HFF-Myc (cell line): Measurements from ENCODE around the gene GPR26.

ENCODE experiments used
- DNase-seq: peaks from one replicate; pipeline ENCODE4 v3.0.0-alpha.2; 2011; ENCODE audit warnings: low read depth; ENCODE audit errors: extremely low read depth
- H3K4me3 ChIP-seq: replicated peaks from 2 replicates; pipeline ENCODE4 v1.5.1; 2011; ENCODE audit warnings: low read depth, mild to moderate bottlenecking, control low read depth, low read length
- TF ChIP-seq, protein P1 (sequence below): IDR thresholded peaks from 2 replicates; pipeline ENCODE4 v1.5.1; 2012; ENCODE audit warnings: mild to moderate bottlenecking, low read depth, low read length, control low read depth; ENCODE audit errors: missing control alignments

GPR26 gene, protein sequence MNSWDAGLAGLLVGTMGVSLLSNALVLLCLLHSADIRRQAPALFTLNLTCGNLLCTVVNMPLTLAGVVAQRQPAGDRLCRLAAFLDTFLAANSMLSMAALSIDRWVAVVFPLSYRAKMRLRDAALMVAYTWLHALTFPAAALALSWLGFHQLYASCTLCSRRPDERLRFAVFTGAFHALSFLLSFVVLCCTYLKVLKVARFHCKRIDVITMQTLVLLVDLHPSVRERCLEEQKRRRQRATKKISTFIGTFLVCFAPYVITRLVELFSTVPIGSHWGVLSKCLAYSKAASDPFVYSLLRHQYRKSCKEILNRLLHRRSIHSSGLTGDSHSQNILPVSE

DNA sequence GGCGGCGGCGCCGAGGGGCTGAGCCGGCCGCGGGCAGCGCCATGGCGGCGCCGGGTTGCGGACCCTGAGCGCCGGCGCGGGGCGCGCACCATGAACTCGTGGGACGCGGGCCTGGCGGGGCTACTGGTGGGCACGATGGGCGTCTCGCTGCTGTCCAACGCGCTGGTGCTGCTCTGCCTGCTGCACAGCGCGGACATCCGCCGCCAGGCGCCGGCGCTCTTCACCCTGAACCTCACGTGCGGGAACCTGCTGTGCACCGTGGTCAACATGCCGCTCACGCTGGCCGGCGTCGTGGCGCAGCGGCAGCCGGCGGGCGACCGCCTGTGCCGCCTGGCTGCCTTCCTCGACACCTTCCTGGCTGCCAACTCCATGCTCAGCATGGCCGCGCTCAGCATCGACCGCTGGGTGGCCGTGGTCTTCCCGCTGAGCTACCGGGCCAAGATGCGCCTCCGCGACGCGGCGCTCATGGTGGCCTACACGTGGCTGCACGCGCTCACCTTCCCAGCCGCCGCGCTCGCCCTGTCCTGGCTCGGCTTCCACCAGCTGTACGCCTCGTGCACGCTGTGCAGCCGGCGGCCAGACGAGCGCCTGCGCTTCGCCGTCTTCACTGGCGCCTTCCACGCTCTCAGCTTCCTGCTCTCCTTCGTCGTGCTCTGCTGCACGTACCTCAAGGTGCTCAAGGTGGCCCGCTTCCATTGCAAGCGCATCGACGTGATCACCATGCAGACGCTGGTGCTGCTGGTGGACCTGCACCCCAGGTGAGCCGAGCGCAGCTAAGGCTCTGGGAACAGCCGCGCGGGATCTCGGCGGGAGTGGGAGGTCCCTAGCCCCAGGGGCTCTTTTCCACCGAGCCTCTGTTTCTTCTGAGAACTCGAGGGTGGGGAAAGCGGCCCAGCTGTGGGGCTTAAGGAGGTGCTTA, at the start of gene GPR26:
Gene GPR26, plus strand, starts transcription at position 38 of the 919 bp plus-strand sequence. Its CDS starts 53 bp downstream, at position 91.
- H3K4me3 ChIP-seq: no peak within 1 kb of the TSS
- DNase-seq: no peak

DNA sequence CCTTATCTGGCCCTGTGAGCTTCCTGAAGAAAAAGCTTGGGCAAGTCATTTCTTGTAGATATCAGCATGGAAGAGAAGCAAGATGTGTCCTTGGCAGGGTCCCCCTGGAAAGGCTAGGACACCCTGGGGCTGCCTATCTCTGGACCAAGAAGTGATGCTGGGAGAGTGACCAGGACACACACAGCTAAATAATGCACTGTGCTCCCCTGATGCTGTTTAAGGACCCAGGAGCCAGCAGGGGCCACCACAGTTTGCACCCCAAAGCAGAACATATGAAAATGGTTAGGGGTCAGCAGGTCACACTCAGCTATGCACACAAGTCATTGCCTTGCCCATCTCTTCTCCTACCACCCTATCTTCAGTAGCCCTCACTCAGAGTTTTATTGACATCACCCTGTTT, 47.9 kb upstream of the GPR26 start:
- no peak for DNase-seq
- no peak overlapping the region for H3K4me3 ChIP-seq
- TF ChIP-seq, protein P1, sequence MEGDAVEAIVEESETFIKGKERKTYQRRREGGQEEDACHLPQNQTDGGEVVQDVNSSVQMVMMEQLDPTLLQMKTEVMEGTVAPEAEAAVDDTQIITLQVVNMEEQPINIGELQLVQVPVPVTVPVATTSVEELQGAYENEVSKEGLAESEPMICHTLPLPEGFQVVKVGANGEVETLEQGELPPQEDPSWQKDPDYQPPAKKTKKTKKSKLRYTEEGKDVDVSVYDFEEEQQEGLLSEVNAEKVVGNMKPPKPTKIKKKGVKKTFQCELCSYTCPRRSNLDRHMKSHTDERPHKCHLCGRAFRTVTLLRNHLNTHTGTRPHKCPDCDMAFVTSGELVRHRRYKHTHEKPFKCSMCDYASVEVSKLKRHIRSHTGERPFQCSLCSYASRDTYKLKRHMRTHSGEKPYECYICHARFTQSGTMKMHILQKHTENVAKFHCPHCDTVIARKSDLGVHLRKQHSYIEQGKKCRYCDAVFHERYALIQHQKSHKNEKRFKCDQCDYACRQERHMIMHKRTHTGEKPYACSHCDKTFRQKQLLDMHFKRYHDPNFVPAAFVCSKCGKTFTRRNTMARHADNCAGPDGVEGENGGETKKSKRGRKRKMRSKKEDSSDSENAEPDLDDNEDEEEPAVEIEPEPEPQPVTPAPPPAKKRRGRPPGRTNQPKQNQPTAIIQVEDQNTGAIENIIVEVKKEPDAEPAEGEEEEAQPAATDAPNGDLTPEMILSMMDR: no peak

More for the DNA sequence above, at the start of gene GPR26:
- TF ChIP-seq, protein P1: no peak

DNA sequence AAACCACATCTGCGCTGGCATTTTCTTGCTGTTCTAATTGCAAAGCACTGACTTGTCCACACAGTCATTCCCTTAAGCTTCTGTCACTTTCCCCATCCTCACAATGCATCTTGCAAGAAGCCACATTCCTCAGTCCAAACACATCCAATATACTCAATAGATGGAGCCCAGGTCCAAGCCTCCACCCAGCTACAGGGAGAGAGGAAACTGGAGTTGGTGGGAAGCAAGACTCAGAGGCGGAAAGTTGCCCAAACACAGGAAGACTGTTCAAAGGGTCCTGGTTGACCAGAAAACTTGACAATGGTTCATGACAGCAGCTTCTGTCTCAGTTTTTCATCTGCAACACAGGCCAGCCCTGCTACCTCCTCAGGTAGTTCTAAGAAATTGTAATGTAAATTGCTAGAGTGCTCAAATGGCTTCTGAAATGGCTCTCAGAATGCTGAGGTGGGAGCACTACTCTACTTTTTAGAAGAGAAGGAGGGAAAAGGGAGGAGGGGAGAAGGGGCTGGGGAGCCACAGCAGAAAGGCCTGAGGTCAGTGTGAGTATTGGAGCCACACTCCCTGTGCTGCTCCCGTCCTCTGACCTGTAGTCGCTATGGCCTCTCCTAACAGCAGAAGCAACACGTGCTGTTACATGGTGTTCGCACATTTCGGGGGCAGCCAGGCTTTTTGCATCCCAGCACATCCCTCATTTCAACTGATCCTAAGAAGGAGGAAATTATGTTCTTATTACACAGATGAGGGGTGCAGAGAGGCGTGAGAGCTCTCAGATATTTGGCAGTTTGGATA, 46.9 kb upstream of the GPR26 start:
- no peak overlapping the region for H3K4me3 ChIP-seq
- TF ChIP-seq, protein P1: no peak
- no peak for DNase-seq

DNA sequence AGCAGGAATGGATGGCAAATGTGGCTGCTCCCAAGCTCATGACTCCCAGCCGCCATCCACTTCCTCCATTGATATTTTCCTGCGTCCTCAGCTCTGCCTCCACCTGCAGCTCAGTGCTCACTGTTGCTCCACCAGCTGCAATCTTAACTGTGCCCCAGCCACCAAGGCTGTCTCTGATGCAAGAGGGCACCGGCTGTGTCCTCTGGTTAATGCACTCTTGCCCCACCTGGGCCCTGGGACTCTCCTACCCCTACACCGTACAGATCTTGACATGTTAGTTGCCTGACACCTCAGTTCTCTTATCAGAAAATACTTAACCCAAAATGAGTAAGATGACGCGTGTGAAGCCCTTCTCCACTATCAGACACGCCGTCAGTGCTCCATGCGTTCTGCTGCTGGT, 45.5 kb upstream of the GPR26 start:
- no peak overlapping the region for H3K4me3 ChIP-seq
- TF ChIP-seq, protein P1: no peak
- DNase-seq: no peak

DNA sequence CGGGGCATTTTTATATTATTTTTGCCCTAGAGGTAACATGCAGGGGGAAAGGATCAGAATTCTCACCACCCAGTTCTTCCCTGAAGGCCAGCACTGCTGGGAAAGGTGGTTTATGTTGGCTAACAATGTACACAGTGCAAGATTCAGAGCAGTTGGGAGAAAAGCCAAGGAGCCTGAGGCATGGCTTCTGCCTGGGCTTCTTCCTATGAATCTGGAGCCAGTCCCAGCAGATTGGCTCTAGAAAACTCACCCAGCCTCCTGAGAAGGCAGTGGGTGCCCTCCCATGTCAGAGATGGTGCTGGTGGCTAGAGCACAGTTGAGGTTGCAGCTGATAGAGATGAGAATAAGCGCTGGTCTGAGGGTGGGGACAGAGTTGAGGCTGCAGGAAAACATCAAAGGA, 44.7 kb upstream of the GPR26 start:
- DNase-seq: no peak
- H3K4me3 ChIP-seq: no peak overlapping the region
- TF ChIP-seq, protein P1: no peak

DNA sequence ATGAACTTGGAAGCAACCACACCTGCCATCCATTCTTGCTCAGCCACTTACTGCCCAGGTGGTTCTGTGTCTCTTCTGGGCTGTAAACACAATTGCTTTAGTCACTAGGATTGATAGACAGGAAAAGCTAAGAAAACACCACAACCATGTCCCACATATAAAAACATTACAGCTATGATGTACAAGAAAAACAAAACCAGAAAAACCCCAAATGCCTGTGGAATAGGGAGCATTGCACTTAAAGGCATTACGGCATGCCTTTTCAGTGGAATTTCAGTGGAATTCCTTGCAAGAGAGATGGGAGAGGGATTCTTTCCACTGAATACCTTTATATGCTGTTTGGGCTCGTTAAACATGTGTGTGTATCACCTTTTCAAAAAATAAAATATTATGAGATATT, 44.2 kb upstream of the GPR26 start:
- no peak overlapping the region for H3K4me3 ChIP-seq
- TF ChIP-seq, protein P1: no peak
- no peak for DNase-seq
